NCI-H2227 treated with DMSO at 0.1 percent for 48 hours (cell line): Measurements from ENCODE around the gene RSAD1.

Source experiments
- DNase-seq: peaks from one replicate; lab custom pipeline; 2025; lab: John Stamatoyannopoulos, UW

The RSAD1 gene

GRCh38 chr17:50495217-50495823 is 16.7 kb downstream of the RSAD1 start:
- DNase-seq: no peak

GRCh38 chr17:50495918-50496317 is 17.3 kb downstream of the RSAD1 start:
- no peak for DNase-seq

- no peak for DNase-seq
Measured at GRCh38 chr17:50498021-50498874, 19.6 kb downstream of the RSAD1 start.

- no peak for DNase-seq
Measured at GRCh38 chr17:50499270-50499669, 20.6 kb downstream of the RSAD1 start.

GRCh38 chr17:50499721-50500120 is 21.1 kb downstream of the RSAD1 start:
- no peak for DNase-seq

GRCh38 chr17:50501054-50501453 is 22.4 kb downstream of the RSAD1 start:
- no peak for DNase-seq

- no peak for DNase-seq
Measured at GRCh38 chr17:50502301-50502990, 23.8 kb downstream of the RSAD1 start.

GRCh38 chr17:50505591-50506130 is 27.0 kb downstream of the RSAD1 start:
- DNase-seq: no peak

- DNase-seq: no peak
Measured at GRCh38 chr17:50506298-50506697, 27.6 kb downstream of the RSAD1 start.

GRCh38 chr17:50507871-50508572 is 29.4 kb downstream of the RSAD1 start, which contains the start of gene MYCBPAP:
Gene MYCBPAP (plus strand): TSS chr17:50508439. CDS start chr17:50508675, 236 bp downstream.
- peak; percentile 81 for DNase-seq

- no peak for DNase-seq
Measured at GRCh38 chr17:50508573-50509460, 30.2 kb downstream of the RSAD1 start.

GRCh38 chr17:50511058-50511457 is 32.4 kb downstream of the RSAD1 start:
- no peak for DNase-seq

GRCh38 chr17:50513495-50513894 is 34.8 kb downstream of the RSAD1 start:
- DNase-seq: no peak

- no peak for DNase-seq
Measured at GRCh38 chr17:50514388-50514787, 35.7 kb downstream of the RSAD1 start.

- DNase-seq: no peak
Measured at GRCh38 chr17:50514936-50515702, 36.5 kb downstream of the RSAD1 start.

- no peak for DNase-seq
Measured at GRCh38 chr17:50517011-50517410, 38.4 kb downstream of the RSAD1 start.

- no peak for DNase-seq
Measured at GRCh38 chr17:50517504-50518383, 39.1 kb downstream of the RSAD1 start.

- DNase-seq: no peak
Measured at GRCh38 chr17:50518384-50519023, 39.8 kb downstream of the RSAD1 start.
